Caco-2 (cell line): ENCODE results near the gene GALNT15. TPM values are rescaled to one million over a fixed set of nuclear protein-coding genes. Genes with fewer than 3 reads are reported as not detected.

Experiments used
- BruUV-seq: library from RNA; stranded (reverse); fragments of 400-500 nt; replicated peaks from 2 replicates; lab custom pipeline; 2021; lab: Mats Ljungman, UMichigan
- CTCF ChIA-PET: fragments of 300-600 bp; sonication (Branson Sonifier 250); formaldehyde crosslinking; loops from one replicate; lab custom pipeline; 2022; ENCODE audit warnings: antibody characterized with exemption; lab: Charles Lee
- POLR2A ChIA-PET: fragments of 300-600 bp; sonication (Branson Sonifier 250); formaldehyde crosslinking; loops from one replicate; lab custom pipeline; 2022; ENCODE audit warnings: antibody characterized with exemption; lab: Charles Lee
- DNase-seq, 2 experiments: peaks; one replicate each; pipeline versions ENCODE4 v3.0.0 to v3.0.0-alpha.2; 2020 to 2022
- H3K27me3 ChIP-seq: replicated peaks from 2 replicates; pipeline ENCODE4 v1.6.0; 2011; ENCODE audit warnings: low read length; ENCODE audit not compliant: control insufficient read depth, insufficient read depth
- H3K36me3 ChIP-seq: 2 replicates; pipeline ENCODE4 v1.5.1; 2011; ENCODE audit warnings: low read length; ENCODE audit not compliant: control insufficient read depth, insufficient read depth
- H3K4me1 ChIP-seq: fragments of 250-450 bp; sonication (Bioruptor Pico); 2 replicates; pipeline ENCODE4 v1.5.1; 2020; ENCODE audit warnings: mild to moderate bottlenecking
- H3K4me3 ChIP-seq: 2 replicates; pipeline ENCODE4 v1.5.1; 2011; ENCODE audit warnings: low read depth, mild to moderate bottlenecking, control low read depth, low read length
- H3K9me3 ChIP-seq: fragments of 250-450 bp; sonication (Bioruptor Pico); 2 replicates; pipeline ENCODE4 v1.5.1; 2020; ENCODE audit warnings: mild to moderate bottlenecking, moderate library complexity
- H3K27ac Mint-ChIP-seq: one replicate; pipeline ENCODE4 v1.8.0; 2022; ENCODE audit warnings: mixed read lengths; ENCODE audit not compliant: unreplicated experiment
- H3K27me3 Mint-ChIP-seq: one replicate; pipeline ENCODE4 v1.8.0; 2022; ENCODE audit warnings: mixed read lengths; ENCODE audit not compliant: insufficient read depth, unreplicated experiment
- H3K36me3 Mint-ChIP-seq: one replicate; pipeline ENCODE4 v1.8.0; 2022; ENCODE audit warnings: mild to moderate bottlenecking, mixed read lengths; ENCODE audit not compliant: insufficient read depth, unreplicated experiment
- H3K4me1 Mint-ChIP-seq: one replicate; pipeline ENCODE4 v1.8.0; 2022; ENCODE audit warnings: low read depth, mixed read lengths; ENCODE audit not compliant: unreplicated experiment
- H3K4me3 Mint-ChIP-seq: one replicate; pipeline ENCODE4 v1.8.0; 2022; ENCODE audit warnings: mild to moderate bottlenecking, moderate library complexity, mixed read lengths; ENCODE audit not compliant: unreplicated experiment
- H3K9me3 Mint-ChIP-seq: one replicate; pipeline ENCODE4 v1.8.0; 2022; ENCODE audit warnings: mixed read lengths; ENCODE audit not compliant: unreplicated experiment
- intact Hi-C: fragments of 100-400 bp; cut with micrococcal nuclease; formaldehyde crosslinking; loops from one replicate; pipeline ENCODE4 v1.10.0; 2022; ENCODE audit not compliant: unreplicated experiment
- total RNA-seq: library from RNA; stranded (reverse); gene quantifications from 2 replicates; pipeline ENCODE4 v1.2.3, GENCODE V29; 2022
- TF ChIP-seq, protein P1 (sequence below), 2 experiments: fragments of 200-600 bp in 1 of 2; IDR thresholded peaks; 1 replicate in 1 of 2; 2 replicates in 1 of 2; pipeline versions ENCODE4 v1.5.1 to v1.8.0; 2011 to 2022; ENCODE audit warnings: antibody characterized with exemption in 1 of 2, control low read depth in 1 of 2, inconsistent platforms in 1 of 2, low read depth in 1 of 2, low read length in 1 of 2, mild to moderate bottlenecking in 1 of 2, moderate library complexity in 1 of 2; ENCODE audit not compliant: insufficient read depth in 1 of 2, severe bottlenecking in 1 of 2, unreplicated experiment in 1 of 2

GALNT15 gene
- total RNA-seq, 1 experiment from 2014 or later: not detected

DNA sequence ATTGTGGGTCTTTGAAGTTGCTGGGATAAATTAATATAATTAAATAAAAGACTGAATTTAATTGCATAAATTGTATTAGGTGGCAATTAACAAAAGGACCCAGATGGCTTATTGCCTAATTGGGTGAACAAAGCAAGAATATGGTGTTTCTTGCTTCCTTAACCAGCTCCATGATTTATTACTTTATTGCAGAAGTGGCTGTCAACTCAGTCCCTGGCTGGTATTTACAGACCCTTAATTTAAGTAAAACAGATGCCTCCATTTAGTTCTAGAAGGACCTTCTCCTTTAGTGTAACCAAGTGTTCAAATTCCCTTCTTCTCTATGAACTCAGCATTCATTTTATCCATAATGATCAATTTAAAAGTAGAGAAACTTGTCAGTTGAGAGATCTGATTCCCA, 55.2 kb downstream of the GALNT15 start:
- TF ChIP-seq, protein P1, sequence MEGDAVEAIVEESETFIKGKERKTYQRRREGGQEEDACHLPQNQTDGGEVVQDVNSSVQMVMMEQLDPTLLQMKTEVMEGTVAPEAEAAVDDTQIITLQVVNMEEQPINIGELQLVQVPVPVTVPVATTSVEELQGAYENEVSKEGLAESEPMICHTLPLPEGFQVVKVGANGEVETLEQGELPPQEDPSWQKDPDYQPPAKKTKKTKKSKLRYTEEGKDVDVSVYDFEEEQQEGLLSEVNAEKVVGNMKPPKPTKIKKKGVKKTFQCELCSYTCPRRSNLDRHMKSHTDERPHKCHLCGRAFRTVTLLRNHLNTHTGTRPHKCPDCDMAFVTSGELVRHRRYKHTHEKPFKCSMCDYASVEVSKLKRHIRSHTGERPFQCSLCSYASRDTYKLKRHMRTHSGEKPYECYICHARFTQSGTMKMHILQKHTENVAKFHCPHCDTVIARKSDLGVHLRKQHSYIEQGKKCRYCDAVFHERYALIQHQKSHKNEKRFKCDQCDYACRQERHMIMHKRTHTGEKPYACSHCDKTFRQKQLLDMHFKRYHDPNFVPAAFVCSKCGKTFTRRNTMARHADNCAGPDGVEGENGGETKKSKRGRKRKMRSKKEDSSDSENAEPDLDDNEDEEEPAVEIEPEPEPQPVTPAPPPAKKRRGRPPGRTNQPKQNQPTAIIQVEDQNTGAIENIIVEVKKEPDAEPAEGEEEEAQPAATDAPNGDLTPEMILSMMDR (IDR thresholded peaks at IDR 0.05; ENCODE audit: insufficient read depth in 1 of 2, low read depth in 1 of 2, low read length in 1 of 2, severe bottlenecking in 1 of 2, unreplicated experiment in 1 of 2): no peak
- Mint-ChIP-seq H3K36me3 (no peaks in the 10 kb centered on the region), H3K4me1 (no peaks in the 10 kb centered on the region), H3K27ac (no peak overlapping the region), H3K27me3 (peaks cover 4% of the 10 kb centered on the region), H3K9me3 (peaks cover 9% of the 10 kb centered on the region), H3K4me3 (no peak overlapping the region)
- intact Hi-C loops: no loop called here
- no TSS peak for BruUV-seq
- no peak for DNase-seq
- ChIA-PET POLR2A (no interaction called here), CTCF (no interaction called here)
- no peaks in the 10 kb centered on the region for H3K36me3 ChIP-seq
- H3K27me3 ChIP-seq: no peaks in the 10 kb centered on the region
- no peaks in the 10 kb centered on the region for H3K4me1 ChIP-seq
- no peaks in the 10 kb centered on the region for H3K9me3 ChIP-seq
- no peak overlapping the region for H3K4me3 ChIP-seq

DNA sequence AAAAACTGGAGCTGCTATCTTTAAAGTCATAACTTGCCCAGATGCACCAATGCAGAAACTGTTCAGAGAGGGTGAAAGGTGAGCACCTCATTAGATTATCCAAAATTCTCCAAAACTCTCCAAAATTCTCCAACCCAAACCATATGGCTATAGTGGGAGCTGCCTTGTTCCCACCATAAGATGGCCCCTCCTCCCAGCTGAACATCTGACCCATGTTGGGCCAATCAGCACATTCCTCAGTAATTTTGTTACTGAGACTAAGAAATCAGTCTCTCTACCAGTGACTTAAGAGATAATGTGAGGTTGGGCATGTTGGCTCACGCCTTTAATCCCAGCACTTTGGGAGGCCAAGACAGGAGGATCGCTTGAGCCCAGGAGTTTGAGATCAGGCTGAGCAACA, 57.5 kb downstream of the GALNT15 start:
- TF ChIP-seq, protein P1 (IDR thresholded peaks at IDR 0.05; ENCODE audit: insufficient read depth in 1 of 2, low read depth in 1 of 2, low read length in 1 of 2, severe bottlenecking in 1 of 2, unreplicated experiment in 1 of 2): no peak
- ChIA-PET POLR2A (no interaction called here), CTCF (no interaction called here)
- Histone ChIP-seq H3K4me3 (no peak overlapping the region), H3K36me3 (no peaks in the 10 kb centered on the region), H3K27me3 (no peaks in the 10 kb centered on the region), H3K9me3 (no peaks in the 10 kb centered on the region), H3K4me1 (no peaks in the 10 kb centered on the region)
- no TSS peak for BruUV-seq
- peaks cover 19% of the 10 kb centered on the region for H3K9me3 Mint-ChIP-seq
- peaks cover 4% of the 10 kb centered on the region for H3K27me3 Mint-ChIP-seq
- DNase-seq: no peak
- no peaks in the 10 kb centered on the region for H3K36me3 Mint-ChIP-seq
- no peaks in the 10 kb centered on the region for H3K4me1 Mint-ChIP-seq
- intact Hi-C loops: no loop called here
- H3K4me3 Mint-ChIP-seq: no peak overlapping the region
- no peak overlapping the region for H3K27ac Mint-ChIP-seq

DNA sequence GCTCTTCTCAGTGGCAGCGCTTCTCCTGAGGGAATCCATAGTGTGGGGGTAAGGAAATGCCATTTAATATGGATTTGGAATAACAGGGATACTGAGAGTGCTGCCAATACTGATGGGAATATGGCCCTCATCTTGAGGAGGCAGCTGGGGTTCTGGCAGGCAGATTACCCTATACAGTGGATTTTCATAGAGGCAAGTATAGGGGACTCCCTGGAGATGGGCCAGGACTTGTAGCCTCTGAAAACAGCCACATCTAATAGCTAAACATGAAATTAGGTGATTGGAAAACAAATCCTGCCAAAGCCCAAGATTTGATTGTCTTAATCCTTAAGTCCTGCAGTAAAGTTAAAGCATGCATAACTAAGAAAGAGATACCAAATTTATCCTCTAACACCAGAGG, 59.3 kb downstream of the GALNT15 start:
- H3K4me1 Mint-ChIP-seq: no peaks in the 10 kb centered on the region
- H3K27me3 ChIP-seq: no peaks in the 10 kb centered on the region
- DNase-seq: no peak
- POLR2A ChIA-PET: no interaction called here
- no peaks in the 10 kb centered on the region for H3K36me3 Mint-ChIP-seq
- H3K27me3 Mint-ChIP-seq: no peaks in the 10 kb centered on the region
- H3K9me3 Mint-ChIP-seq: peaks cover 19% of the 10 kb centered on the region
- H3K4me1 ChIP-seq: no peaks in the 10 kb centered on the region
- CTCF ChIA-PET: no interaction called here
- no peak overlapping the region for H3K4me3 Mint-ChIP-seq
- H3K9me3 ChIP-seq: no peaks in the 10 kb centered on the region
- TF ChIP-seq, protein P1 (IDR thresholded peaks at IDR 0.05; ENCODE audit: insufficient read depth in 1 of 2, low read depth in 1 of 2, low read length in 1 of 2, severe bottlenecking in 1 of 2, unreplicated experiment in 1 of 2): no peak
- H3K4me3 ChIP-seq: no peak overlapping the region
- no peak overlapping the region for H3K27ac Mint-ChIP-seq
- intact Hi-C loops: no loop called here
- no TSS peak for BruUV-seq
- H3K36me3 ChIP-seq: no peaks in the 10 kb centered on the region
